ENCODE measurements around the gene NAV2. TPM values are rescaled to one million over a fixed set of nuclear protein-coding genes. Genes with fewer than 3 reads are reported as not detected.

The NAV2 gene
- total and polyA plus RNA-seq, 12 donors = 6.9 to 34.7 (median 20.2) TPM

DNA sequence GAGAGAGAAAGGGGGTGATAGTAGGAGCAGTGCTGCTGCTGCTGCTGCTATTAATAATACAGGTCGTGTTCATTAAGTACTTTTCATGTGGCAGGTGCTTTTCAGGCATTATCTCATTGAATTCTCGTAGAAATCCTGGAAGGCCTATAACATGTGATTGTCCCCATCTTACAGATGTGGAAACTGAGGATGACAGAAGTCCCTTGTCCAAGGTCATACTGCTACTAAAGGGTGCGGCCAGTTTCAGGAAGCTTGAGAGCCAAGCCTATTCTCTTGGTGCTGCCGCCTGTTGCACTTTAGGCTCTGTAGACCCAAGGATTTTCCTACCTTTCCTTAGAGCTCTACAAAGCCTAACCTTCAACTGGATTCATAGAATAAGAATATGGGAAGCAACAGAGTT is 254.3 kb downstream of the NAV2 start:
- peaks cover 0 to 13% (median 3%) of the 10 kb centered on the region in 9 donors for H3K4me1 ChIP-seq
- no peak overlapping the region for H3K4me3 ChIP-seq
- H3K27ac ChIP-seq = no peak overlapping the region
- intact Hi-C loops (cut with DNase I) = no loop called here
- H3K9me3 ChIP-seq = no peaks in the 10 kb centered on the region
- DNase-seq (no peak), ATAC-seq (no peak)
- H3K27me3 ChIP-seq = no peaks in the 10 kb centered on the region
- TF ChIP-seq, protein P1, sequence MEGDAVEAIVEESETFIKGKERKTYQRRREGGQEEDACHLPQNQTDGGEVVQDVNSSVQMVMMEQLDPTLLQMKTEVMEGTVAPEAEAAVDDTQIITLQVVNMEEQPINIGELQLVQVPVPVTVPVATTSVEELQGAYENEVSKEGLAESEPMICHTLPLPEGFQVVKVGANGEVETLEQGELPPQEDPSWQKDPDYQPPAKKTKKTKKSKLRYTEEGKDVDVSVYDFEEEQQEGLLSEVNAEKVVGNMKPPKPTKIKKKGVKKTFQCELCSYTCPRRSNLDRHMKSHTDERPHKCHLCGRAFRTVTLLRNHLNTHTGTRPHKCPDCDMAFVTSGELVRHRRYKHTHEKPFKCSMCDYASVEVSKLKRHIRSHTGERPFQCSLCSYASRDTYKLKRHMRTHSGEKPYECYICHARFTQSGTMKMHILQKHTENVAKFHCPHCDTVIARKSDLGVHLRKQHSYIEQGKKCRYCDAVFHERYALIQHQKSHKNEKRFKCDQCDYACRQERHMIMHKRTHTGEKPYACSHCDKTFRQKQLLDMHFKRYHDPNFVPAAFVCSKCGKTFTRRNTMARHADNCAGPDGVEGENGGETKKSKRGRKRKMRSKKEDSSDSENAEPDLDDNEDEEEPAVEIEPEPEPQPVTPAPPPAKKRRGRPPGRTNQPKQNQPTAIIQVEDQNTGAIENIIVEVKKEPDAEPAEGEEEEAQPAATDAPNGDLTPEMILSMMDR (IDR thresholded peaks at IDR 0.05) = no peak
- WGBS, 2 donors = 87 to 91% methylated on average over 4 of the region's 4 CpGs
- H3K36me3 ChIP-seq = peaks cover 0 to 14% (median 0%) of the 10 kb centered on the region in 9 donors

DNA sequence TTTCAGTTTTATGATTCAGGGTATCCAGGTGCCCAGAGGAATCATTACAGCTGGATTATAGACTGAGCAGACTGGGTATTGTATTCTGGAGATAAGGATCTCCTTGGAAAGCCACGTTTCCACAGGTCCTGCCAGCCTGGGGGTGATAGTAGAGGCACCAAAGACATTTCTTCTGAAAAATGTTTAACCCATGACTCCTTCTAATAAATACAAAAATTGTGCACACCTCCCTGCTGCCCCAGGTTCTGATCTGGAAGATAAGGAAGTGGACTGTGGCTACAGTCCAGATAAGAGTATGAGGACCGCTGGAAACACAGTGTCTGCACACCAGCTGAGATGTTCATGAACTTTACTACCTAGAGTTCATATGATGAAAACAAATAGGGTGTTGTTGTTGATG is 255.2 kb downstream of the NAV2 start:
- WGBS, 2 donors = 50 to 67% methylated on average over 2 of the region's 2 CpGs
- H3K4me1 ChIP-seq = peaks cover 0 to 19% (median 4%) of the 10 kb centered on the region in 9 donors
- DNase-seq = no peak
- no peaks in the 10 kb centered on the region for H3K27me3 ChIP-seq
- intact Hi-C loops (cut with DNase I) = no loop called here
- no peaks in the 10 kb centered on the region for H3K9me3 ChIP-seq
- peaks cover 0 to 14% (median 0%) of the 10 kb centered on the region in 9 donors for H3K36me3 ChIP-seq
- no peak overlapping the region for H3K27ac ChIP-seq
- TF ChIP-seq, protein P1 (IDR thresholded peaks at IDR 0.05) = no peak
- ATAC-seq = no peak
- no peak overlapping the region for H3K4me3 ChIP-seq

DNA sequence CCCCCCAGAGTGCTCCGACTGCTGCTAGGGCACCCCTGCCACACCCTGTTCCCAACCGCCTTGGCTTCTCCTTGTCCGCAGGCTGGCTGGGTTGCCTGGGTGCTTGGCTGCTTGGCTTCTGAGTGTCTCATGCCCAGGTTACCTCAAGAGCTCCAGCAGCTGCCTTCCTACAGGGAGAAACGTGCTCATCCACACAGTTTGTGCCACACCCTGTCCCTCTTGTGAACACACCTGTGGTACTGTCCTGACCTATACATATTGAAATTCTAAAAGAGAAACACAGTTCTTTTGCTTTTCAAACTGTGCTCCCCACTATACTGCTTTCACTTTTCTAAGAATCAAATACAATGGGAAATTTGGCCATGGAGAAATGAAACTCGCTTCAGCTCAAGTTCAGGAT is 256.2 kb downstream of the NAV2 start:
- DNase-seq (no peak), ATAC-seq (no peak)
- H3K36me3 ChIP-seq = peaks cover 0 to 14% (median 0%) of the 10 kb centered on the region in 9 donors
- TF ChIP-seq, protein P1 (IDR thresholded peaks at IDR 0.05) = no peak
- H3K4me1 ChIP-seq = peaks cover 0 to 22% (median 4%) of the 10 kb centered on the region in 9 donors
- no peak overlapping the region for H3K4me3 ChIP-seq
- H3K27ac ChIP-seq = no peak overlapping the region
- intact Hi-C loops (cut with DNase I) = no loop called here
- H3K27me3 ChIP-seq = no peaks in the 10 kb centered on the region
- H3K9me3 ChIP-seq = no peaks in the 10 kb centered on the region
- WGBS, 2 donors = 87 to 88% methylated on average over 5 of the region's 5 CpGs

DNA sequence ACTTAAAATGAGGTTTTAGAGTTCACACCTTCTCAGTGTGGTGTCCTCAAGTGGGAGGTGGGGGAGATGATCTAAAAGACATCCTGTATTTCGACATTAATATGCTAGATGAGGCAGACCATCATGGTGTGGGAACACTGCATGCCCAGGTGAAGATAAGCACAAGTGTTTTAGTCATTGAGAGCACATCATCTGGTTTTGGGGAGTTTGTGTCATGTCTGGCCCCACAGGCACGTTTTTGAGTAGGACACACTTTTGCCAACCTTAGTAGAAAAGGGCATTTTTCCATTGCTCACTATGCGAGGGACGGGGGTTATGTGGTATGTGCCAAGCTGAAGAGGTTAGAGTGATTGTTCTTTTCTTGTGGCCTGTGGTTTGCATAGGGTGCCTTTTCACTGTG is 258.3 kb downstream of the NAV2 start:
- 56 to 69% methylated on average over 4 of the region's 4 CpGs for WGBS, 2 donors
- no peak overlapping the region for H3K27ac ChIP-seq
- no peaks in the 10 kb centered on the region for H3K9me3 ChIP-seq
- no peak overlapping the region for H3K4me3 ChIP-seq
- ATAC-seq (no peak), DNase-seq (no peak)
- H3K27me3 ChIP-seq = no peaks in the 10 kb centered on the region
- TF ChIP-seq, protein P1 (IDR thresholded peaks at IDR 0.05) = no peak
- intact Hi-C loops (cut with DNase I) = loop anchor here in 1 of 10 donors (10.0 kb wide), 1 partner anchor 74 kb away; no protein-coding TSS in a partner anchor
- peaks cover 0 to 20% (median 4%) of the 10 kb centered on the region in 9 donors for H3K4me1 ChIP-seq
- peaks cover 0 to 3% (median 0%) of the 10 kb centered on the region in 9 donors for H3K36me3 ChIP-seq

All from heart right ventricle (tissue), 16 donors.